Globus pallidus (tissue), 1 donor: ENCODE measurements around the gene SHF.
A peak's percentile ranks its signal among the peaks of the same experiment; 100 is the strongest.

Experiments used
- DNase-seq: peaks from one replicate; pipeline ENCODE4 v3.0.0-alpha.2; 2015; ENCODE audit warnings: low spot score

The SHF gene

GRCh38 chr15:45126535-45127158 is 61.1 kb downstream of the SHF start:
- no peak for DNase-seq

- no peak for DNase-seq
Observed at GRCh38 chr15:45123397-45123796, 64.4 kb downstream of the SHF start.

GRCh38 chr15:45122719-45123118 is 65.0 kb downstream of the SHF start:
- no peak for DNase-seq

GRCh38 chr15:45121706-45122417 is 65.9 kb downstream of the SHF start:
- DNase-seq = no peak

GRCh38 chr15:45121020-45121419 is 66.7 kb downstream of the SHF start:
- no peak for DNase-seq

- no peak for DNase-seq
Observed at GRCh38 chr15:45120081-45120972, 67.4 kb downstream of the SHF start.

GRCh38 chr15:45118996-45119395 is 68.8 kb downstream of the SHF start:
- DNase-seq = no peak

- peak; percentile 91 for DNase-seq
Observed at GRCh38 chr15:45118131-45118588, 69.6 kb downstream of the SHF start.

- DNase-seq = no peak
Observed at GRCh38 chr15:45117308-45118130, 70.2 kb downstream of the SHF start.
